HepG2 (cell line): ENCODE results near the gene LITAF. TPM values are rescaled to one million over a fixed set of nuclear protein-coding genes. Genes with fewer than 3 reads are reported as not detected.
A peak's percentile ranks its signal among the peaks of the same experiment; 100 is the strongest.

Experiments used
- E2F2 ChIP-seq: sonication (generic); formaldehyde crosslinking; IDR thresholded peaks from 2 replicates; pipeline ENCODE4 v1.4.0; 2020; ENCODE audit warnings: missing genetic modification reagents, borderline replicate concordance
- ERF ChIP-seq: IDR thresholded peaks from 2 replicates; pipeline ENCODE4 v1.6.1; 2018; ENCODE audit warnings: missing biosample characterization, missing genetic modification reagents
- HNRNPLL ChIP-seq: fragments of 200-400 bp; formaldehyde crosslinking; IDR thresholded peaks from 2 replicates; pipeline ENCODE4 v1.6.1; 2017; ENCODE audit warnings: mild to moderate bottlenecking, low read depth, low read length; ENCODE audit not compliant: poor library complexity, severe bottlenecking
- LCORL ChIP-seq, 2 experiments: fragments of 450-650 bp in 1 of 2; sonication (generic) in 1 of 2; formaldehyde crosslinking in 1 of 2; IDR thresholded peaks; 2 replicates each; pipeline versions ENCODE4 v1.5.0 to v1.6.1; 2017 to 2020; ENCODE audit warnings: antibody characterized with exemption in 1 of 2, missing genetic modification reagents in 1 of 2
- POGZ ChIP-seq: sonication (generic); formaldehyde crosslinking; IDR thresholded peaks from 2 replicates; pipeline ENCODE4 v1.4.0; 2020; ENCODE audit warnings: mild to moderate bottlenecking, missing genetic modification reagents
- RXRB ChIP-seq: IDR thresholded peaks from 2 replicates; pipeline ENCODE4 v1.6.1; 2016; ENCODE audit warnings: borderline replicate concordance, missing genetic modification reagents, missing compliant biosample characterization
- WIZ ChIP-seq: sonication (generic); formaldehyde crosslinking; IDR thresholded peaks from 2 replicates; pipeline ENCODE4 v1.5.1; 2020; ENCODE audit warnings: mild to moderate bottlenecking, missing genetic modification reagents
- ZFP82 ChIP-seq: sonication (generic); formaldehyde crosslinking; IDR thresholded peaks from 2 replicates; pipeline ENCODE4 v1.5.1; 2020; ENCODE audit warnings: mild to moderate bottlenecking, missing genetic modification reagents, borderline replicate concordance
- ZNF343 ChIP-seq: sonication (generic); formaldehyde crosslinking; IDR thresholded peaks from 2 replicates; pipeline ENCODE4 v1.4.0; 2020; ENCODE audit warnings: mild to moderate bottlenecking, missing genetic modification reagents
- ZNF552 ChIP-seq: sonication (generic); formaldehyde crosslinking; IDR thresholded peaks from 2 replicates; pipeline ENCODE4 v1.9.0; 2022; ENCODE audit warnings: missing genetic modification reagents, mild to moderate bottlenecking, borderline replicate concordance
- ZNF557 ChIP-seq: sonication (generic); formaldehyde crosslinking; IDR thresholded peaks from 2 replicates; pipeline ENCODE4 v1.4.0; 2020; ENCODE audit warnings: missing genetic modification reagents
- ZNF558 ChIP-seq: sonication (generic); formaldehyde crosslinking; IDR thresholded peaks from 2 replicates; pipeline ENCODE4 v1.9.0; 2022; ENCODE audit warnings: mild to moderate bottlenecking, missing genetic modification reagents, borderline replicate concordance
- ZSCAN20 ChIP-seq: sonication (generic); formaldehyde crosslinking; IDR thresholded peaks from 2 replicates; pipeline ENCODE4 v1.4.0; 2020; ENCODE audit warnings: missing genetic modification reagents, mild to moderate bottlenecking, borderline replicate concordance
- ZSCAN5A ChIP-seq: sonication (generic); formaldehyde crosslinking; IDR thresholded peaks from 2 replicates; pipeline ENCODE4 v1.8.0; 2022; ENCODE audit warnings: mild to moderate bottlenecking, missing genetic modification reagents, borderline replicate concordance
- polyA plus RNA-seq, 8 experiments: library from polyadenylated mRNA; depleted of rRNA in 3 of 8; stranded (reverse) in 7 of 8; unstranded in 1 of 8; fragments of >200 nt; fragmentation: Illumina TruSeq in 4 of 8; extraction: Trizol in 4 of 8; gene quantifications; 2 replicates each; pipeline versions ENCODE4 v1.2.1 to v1.2.3, GENCODE V29; 2011 to 2016; ENCODE audit warnings: low read depth in 4 of 8, missing spikeins in 1 of 8, mixed read lengths in 1 of 8; ENCODE audit not compliant: insufficient read depth in 1 of 8
- total RNA-seq, 5 experiments: library from RNA; depleted of rRNA; stranded (reverse); fragments of >200 nt; fragmentation: Illumina TruSeq; extraction: Trizol; gene quantifications; 2 replicates each; pipeline ENCODE4 v1.2.3, GENCODE V29; 2016; ENCODE audit warnings: low read depth in 1 of 5
- TF ChIP-seq, protein P1 (sequence below): sonication (generic); formaldehyde crosslinking; IDR thresholded peaks from 2 replicates; pipeline ENCODE4 v1.4.0; 2020; ENCODE audit warnings: missing genetic modification reagents
- TF ChIP-seq, protein P2 (sequence below): sonication (generic); formaldehyde crosslinking; IDR thresholded peaks from 2 replicates; pipeline ENCODE4 v1.8.0; 2022; ENCODE audit warnings: mild to moderate bottlenecking, missing genetic modification reagents; ENCODE audit not compliant: insufficient replicate concordance
- TF ChIP-seq, protein P3 (sequence below): IDR thresholded peaks from 2 replicates; pipeline ENCODE4 v1.6.1; 2016; ENCODE audit warnings: mild to moderate bottlenecking
- TF ChIP-seq, protein P4 (sequence below): IDR thresholded peaks from 2 replicates; pipeline ENCODE4 v1.6.1; 2016; ENCODE audit warnings: missing compliant biosample characterization, missing genetic modification reagents, borderline replicate concordance

Gene LITAF
- total and polyA plus RNA-seq, 2 of the 13 experiments (the other 11 are each of a cell fraction or from before 2014, with no cell fraction given): 80.1 to 141 TPM

- peak; percentile 61; the same call in 1 of the 2 replicates for TF ChIP-seq ZNF552
- TF ChIP-seq, protein P1, sequence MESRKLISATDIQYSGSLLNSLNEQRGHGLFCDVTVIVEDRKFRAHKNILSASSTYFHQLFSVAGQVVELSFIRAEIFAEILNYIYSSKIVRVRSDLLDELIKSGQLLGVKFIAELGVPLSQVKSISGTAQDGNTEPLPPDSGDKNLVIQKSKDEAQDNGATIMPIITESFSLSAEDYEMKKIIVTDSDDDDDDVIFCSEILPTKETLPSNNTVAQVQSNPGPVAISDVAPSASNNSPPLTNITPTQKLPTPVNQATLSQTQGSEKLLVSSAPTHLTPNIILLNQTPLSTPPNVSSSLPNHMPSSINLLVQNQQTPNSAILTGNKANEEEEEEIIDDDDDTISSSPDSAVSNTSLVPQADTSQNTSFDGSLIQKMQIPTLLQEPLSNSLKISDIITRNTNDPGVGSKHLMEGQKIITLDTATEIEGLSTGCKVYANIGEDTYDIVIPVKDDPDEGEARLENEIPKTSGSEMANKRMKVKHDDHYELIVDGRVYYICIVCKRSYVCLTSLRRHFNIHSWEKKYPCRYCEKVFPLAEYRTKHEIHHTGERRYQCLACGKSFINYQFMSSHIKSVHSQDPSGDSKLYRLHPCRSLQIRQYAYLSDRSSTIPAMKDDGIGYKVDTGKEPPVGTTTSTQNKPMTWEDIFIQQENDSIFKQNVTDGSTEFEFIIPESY (CRISPR knock-in tag): no peak
- TF ChIP-seq POGZ (CRISPR knock-in tag): peak; percentile 55
- TF ChIP-seq ZNF558 (CRISPR knock-in tag): no peak
- peak; percentile 56 for TF ChIP-seq ERF (CRISPR knock-in tag)
- 0 out of 2 replicates have a peak, but pooled peaks have one; percentile 8 for TF ChIP-seq ZNF343
- TF ChIP-seq, protein P2, sequence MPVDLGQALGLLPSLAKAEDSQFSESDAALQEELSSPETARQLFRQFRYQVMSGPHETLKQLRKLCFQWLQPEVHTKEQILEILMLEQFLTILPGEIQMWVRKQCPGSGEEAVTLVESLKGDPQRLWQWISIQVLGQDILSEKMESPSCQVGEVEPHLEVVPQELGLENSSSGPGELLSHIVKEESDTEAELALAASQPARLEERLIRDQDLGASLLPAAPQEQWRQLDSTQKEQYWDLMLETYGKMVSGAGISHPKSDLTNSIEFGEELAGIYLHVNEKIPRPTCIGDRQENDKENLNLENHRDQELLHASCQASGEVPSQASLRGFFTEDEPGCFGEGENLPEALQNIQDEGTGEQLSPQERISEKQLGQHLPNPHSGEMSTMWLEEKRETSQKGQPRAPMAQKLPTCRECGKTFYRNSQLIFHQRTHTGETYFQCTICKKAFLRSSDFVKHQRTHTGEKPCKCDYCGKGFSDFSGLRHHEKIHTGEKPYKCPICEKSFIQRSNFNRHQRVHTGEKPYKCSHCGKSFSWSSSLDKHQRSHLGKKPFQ (CRISPR knock-in tag): peak; percentile 86
- peak; percentile 20 for TF ChIP-seq HNRNPLL
- peak; percentile 43; the same call in 1 of the 2 replicates for TF ChIP-seq RXRB
- TF ChIP-seq, protein P3, sequence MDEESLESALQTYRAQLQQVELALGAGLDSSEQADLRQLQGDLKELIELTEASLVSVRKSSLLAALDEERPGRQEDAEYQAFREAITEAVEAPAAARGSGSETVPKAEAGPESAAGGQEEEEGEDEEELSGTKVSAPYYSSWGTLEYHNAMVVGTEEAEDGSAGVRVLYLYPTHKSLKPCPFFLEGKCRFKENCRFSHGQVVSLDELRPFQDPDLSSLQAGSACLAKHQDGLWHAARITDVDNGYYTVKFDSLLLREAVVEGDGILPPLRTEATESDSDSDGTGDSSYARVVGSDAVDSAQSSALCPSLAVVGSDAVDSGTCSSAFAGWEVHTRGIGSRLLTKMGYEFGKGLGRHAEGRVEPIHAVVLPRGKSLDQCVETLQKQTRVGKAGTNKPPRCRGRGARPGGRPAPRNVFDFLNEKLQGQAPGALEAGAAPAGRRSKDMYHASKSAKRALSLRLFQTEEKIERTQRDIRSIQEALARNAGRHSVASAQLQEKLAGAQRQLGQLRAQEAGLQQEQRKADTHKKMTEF (CRISPR knock-in tag): peak; percentile 49; the same call in 1 of the 2 replicates
- TF ChIP-seq ZSCAN20 (CRISPR knock-in tag): peak; percentile 79; the same call in 1 of the 2 replicates
- peak; percentile 16; the same call in 1 of the 2 replicates for TF ChIP-seq E2F2 (CRISPR knock-in tag)
- TF ChIP-seq ZSCAN5A (CRISPR knock-in tag): peak; percentile 72
- no peak for TF ChIP-seq ZNF557 (CRISPR knock-in tag)
- peak; percentile 51; the same call in 1 of the 2 replicates for TF ChIP-seq ZFP82
- TF ChIP-seq, protein P4, sequence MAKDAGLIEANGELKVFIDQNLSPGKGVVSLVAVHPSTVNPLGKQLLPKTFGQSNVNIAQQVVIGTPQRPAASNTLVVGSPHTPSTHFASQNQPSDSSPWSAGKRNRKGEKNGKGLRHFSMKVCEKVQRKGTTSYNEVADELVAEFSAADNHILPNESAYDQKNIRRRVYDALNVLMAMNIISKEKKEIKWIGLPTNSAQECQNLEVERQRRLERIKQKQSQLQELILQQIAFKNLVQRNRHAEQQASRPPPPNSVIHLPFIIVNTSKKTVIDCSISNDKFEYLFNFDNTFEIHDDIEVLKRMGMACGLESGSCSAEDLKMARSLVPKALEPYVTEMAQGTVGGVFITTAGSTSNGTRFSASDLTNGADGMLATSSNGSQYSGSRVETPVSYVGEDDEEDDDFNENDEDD (CRISPR knock-in tag): no peak
- 0 out of 2 replicates have a peak, but pooled peaks have one; percentile 14 for TF ChIP-seq LCORL (IDR thresholded peaks at IDR 0.05)
- no peak; the same call in 1 of the 2 replicates for TF ChIP-seq LCORL (CRISPR knock-in tag; IDR thresholded peaks at IDR 0.05)
- TF ChIP-seq WIZ: peak; percentile 46; the same call in 1 of the 2 replicates
Observed at GRCh38 chr16:11586856-11587642, at the start of gene LITAF (continued).
